HuH-7 (cell line): ENCODE data around the gene PDE8B.

Experiments
- DNase-seq: peaks from one replicate; pipeline ENCODE4 v3.0.0; 2011; ENCODE audit warnings: low spot score

The PDE8B gene

DNA sequence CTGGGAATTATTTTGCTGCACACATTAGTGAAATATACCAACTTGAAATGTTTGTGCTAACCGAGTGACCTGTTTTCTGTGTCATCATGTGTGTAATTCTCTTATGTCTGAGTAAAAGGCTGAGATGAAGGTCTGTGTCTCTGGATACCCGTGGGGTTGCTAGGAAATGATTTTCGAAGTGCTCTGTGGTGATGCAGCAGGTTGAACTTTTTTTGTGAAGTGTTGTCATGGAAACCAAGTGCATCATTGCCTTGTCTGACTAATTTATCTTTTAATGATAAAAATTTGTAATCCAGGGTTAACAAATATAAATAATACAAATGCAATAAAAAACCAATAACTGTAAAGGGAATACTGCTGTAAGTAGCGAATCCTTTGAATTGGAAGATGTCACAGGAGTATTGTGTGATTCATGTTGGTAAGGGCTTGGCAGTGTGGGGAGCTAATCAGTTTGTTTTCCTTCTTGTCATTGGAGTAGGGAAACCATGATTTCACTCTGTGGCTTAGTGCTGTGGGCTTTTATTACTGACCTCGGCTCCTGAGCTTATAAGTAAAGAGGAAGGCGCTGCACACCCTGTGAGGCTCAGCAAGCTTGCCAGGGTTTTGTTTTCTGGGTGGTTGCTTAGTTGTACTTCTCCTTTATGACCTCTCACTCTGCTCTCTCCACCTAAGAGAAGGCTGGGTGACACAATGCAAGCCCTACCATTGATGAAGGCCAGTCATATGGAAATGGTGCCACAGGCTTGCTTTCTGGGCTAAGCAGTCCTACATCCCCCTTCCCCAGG is 22.3 kb downstream of the PDE8B start:
- no peak for DNase-seq

DNA sequence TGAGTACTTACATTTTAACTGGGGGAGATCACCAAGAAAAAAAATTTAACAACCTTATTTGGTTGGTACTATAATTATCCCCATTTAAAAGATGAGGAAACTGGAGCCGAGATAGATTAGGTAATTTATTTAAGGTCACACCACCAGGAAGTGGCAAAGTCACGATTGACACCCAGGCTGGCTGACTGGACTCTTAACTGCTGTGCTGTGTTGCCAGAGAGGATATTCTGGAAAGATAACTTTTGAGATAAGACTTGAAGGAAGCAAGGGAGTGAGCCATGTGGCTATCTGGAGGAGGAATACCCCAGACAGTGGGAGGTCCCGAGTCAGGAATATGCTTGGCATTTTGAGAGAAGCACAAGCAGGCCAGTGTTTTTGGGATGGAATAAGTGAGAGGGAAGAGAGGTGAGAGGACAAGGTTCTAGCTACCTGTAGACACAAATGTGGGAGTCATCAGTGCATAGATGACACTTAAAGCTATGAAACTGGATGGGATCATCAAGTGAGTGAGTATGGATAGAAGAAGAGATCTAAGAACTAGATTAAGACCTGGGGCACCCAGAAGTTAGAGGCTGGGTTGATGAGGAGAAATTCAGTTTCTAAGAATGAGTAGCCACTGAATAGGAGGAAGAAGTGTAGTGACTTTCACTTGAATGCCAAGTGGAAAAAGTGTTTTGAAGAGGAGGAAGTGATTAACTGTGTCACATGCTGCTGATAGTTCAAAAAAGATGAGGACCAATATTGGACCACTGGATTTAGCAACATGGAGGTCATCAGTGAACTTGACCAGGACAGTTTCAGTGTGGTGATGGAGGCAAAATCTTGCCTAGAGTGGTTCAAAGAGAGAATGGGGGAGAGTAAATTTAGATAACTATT is 25.6 kb downstream of the PDE8B start:
- no peak for DNase-seq

DNA sequence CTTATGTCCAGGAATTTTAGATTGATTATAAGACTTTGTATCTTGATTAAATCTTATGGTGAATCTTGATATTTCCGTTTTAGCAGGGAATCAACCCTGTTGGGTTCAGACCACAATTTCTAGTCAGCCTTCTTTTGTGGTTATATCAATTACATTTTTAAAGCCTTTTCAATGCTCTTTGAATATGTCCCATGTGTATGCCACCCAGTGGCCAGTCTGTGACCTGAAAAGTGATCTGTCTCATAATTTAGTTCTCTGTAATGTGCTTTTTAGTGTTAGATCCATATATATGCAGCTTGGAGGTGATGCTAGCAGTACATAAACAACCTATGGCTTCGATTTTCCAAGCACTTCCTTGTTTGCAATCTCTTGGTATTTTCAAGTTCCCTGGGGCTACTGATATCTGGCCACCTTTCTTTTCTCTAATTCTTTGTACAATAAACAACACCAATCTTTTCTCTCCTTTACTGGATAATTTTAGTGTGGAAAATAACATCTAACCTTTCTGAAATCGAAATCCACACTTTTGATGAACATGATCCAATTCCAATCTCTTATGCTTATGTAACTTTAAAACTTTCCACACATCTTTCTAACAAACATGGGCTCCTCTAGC is 28.8 kb downstream of the PDE8B start:
- peak; percentile 12 for DNase-seq

DNA sequence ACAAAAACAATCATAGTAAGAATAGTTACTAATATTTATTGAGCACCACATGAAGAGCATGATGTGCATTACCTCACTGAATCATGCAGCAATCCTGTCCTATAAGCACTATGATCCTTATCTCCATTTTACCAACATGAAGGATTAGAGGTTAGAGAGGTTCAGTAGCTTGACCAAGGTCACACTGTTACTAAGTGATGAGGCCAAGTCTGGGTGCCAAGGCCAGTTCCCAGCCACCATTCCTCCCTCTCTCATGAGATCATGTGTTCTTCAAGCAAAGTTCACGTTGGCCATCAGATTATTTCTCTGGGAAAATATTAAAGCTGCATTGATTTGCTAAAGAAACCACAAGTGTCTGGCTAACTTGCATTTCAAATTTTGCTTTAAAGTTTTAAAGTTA is 31.0 kb downstream of the PDE8B start:
- no peak for DNase-seq

- DNase-seq, result no peak
These were observed 39.0 kb downstream of the PDE8B start for GRCh38 chr5:77249475-77249874.

GRCh38 chr5:77250021-77250420 is 39.5 kb downstream of the PDE8B start:
- DNase-seq, result no peak

DNA sequence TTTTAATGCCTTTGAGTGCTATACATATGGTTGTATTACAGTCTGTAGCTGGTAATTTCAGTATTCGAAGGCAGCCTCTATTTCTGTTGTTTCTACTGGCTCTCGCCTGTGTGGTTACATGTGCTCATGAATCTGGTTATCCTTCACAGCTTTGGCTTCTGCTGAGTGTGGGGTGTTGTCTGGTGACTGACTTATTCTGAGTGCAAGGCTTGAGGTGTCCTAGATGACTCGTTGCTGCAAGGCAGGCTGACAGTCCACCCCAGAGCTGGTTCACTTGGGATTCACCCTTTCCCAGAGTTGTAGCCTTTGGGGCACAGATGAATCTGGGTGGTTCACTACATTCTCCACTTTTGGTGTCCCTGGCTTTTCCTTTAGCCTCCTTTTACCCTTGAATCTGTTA is 41.4 kb downstream of the PDE8B start:
- no peak for DNase-seq

GRCh38 chr5:77255617-77256016 is 45.1 kb downstream of the PDE8B start:
- no peak for DNase-seq

GRCh38 chr5:77256406-77256805 is 45.9 kb downstream of the PDE8B start:
- no peak for DNase-seq

DNA sequence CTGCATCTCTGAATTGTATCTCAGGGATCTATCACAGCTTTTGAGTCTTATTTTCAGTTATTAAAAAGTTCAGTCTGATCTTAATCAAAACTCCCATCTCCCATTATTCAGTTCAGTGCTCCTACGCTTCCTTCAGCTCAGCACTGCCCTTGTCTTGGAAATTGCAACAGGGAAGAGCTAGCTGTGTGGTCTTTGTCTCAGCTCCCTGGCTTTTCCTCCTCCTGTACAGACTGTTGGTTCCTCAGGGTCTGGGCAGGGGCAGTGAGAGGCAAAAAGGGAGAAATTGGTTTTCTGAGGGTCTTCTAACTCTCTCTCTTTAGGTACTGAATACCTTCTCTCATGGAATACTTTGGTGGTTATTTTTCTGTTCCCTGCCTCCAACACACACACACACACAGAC is 48.2 kb downstream of the PDE8B start:
- DNase-seq, result no peak

- DNase-seq, result no peak
These were observed 49.0 kb downstream of the PDE8B start for GRCh38 chr5:77259476-77259875.

DNA sequence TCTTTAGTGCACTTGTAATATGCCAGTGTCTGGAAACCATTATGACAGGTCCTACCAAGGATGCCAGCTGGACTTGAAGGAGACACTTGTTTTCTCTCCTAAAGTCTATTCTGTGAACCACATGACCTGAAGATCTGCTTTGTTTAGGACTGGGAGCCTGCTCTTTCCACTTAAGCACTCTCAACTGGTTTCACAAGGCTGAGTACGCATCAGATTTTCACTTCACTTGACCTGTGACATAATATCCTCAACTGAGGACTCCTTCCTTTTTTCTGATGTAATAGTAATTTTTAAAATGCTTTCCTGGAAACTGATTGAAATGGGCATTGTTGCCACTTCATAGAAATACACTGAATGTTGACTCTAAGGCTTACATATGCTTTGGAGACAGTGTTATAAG is 52.2 kb downstream of the PDE8B start:
- DNase-seq, result no peak

DNA sequence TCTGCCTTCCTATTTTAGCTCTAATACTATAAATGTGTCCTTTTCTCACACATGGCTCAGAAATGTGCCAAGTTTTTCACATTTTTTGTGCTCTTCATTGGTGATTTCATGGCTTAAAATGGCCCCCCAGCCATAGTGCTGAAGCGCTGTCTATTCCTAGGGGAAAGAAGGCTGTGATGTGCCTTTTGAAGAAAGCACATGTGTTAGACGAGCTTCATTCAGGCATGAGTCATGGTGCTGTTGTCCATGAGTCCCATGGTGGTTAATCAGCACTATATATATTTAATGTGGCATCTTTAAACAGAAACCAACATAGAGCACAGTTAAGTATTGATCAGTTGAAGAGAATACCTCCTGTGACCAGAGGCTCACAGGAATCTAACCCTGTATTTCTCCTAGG is 55.8 kb downstream of the PDE8B start:
- no peak for DNase-seq

GRCh38 chr5:77267496-77267895 is 57.0 kb downstream of the PDE8B start:
- no peak for DNase-seq

GRCh38 chr5:77272206-77272605 is 61.7 kb downstream of the PDE8B start:
- DNase-seq, result no peak

- DNase-seq, result no peak
These were observed 67.3 kb downstream of the PDE8B start for GRCh38 chr5:77277759-77278158.

GRCh38 chr5:77280036-77280435 is 69.6 kb downstream of the PDE8B start:
- no peak for DNase-seq

GRCh38 chr5:77281969-77282336 is 71.5 kb downstream of the PDE8B start:
- DNase-seq, result no peak

DNA sequence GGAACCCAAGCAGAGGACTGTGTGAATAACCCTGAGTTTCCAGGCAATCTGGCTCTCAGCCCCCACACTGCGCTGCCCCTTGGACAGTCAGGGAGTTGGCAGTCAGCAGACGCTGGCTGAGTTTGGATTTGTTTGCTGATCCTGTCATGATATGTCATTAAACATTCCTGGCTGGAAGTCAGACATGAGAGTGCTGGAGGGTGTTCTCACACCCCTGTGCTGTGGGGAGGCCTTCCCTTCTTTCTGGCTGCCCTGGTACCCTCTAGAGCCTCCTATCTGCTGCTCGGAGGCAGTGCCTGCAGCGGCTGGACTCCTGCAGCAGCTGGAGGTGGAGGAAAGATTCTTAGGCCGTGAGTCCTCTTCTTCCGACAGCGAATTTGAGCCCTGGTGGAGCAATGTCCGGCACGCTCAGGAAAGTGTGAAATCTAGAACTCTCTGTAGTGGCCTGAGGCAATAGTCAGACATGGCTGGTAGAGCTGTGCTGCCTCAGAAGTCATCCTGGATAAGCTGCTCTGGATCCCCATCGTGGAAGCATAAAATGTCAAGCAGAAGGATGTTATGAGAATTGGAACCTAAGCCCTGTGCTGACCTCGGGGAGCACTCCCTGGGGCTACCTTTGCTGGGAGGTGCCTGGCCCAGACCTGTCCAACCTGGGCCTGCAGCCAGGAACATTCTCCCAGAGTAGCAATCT is 72.0 kb downstream of the PDE8B start:
- peak; percentile 12 for DNase-seq

DNA sequence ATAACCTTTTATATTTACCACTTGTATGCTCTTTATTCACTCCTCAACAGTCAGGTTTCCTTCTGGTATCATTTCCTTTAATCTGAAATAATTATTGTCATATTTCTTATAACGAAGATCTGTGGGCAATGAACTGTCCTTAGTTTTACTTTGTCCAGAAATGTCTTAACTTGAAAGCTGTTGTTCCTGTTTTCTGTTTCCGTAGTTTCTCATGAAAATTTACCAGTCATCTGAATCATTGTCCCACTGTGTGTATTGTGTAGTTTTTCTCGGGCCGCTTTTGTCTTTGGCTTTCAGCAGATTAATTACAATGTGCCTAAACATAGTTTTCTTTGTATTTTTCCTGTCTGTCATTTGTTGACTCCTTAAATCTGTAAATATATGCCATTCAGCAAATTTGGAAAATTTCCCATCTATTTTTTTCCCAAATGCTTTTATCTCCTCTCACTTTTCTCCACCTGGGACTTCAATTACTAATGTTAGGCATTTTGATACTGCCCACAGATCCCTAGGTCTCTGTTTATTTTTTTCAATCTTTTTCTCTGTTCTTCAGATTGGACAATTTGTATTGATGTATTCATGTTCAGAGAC is 74.9 kb downstream of the PDE8B start:
- no peak for DNase-seq

DNA sequence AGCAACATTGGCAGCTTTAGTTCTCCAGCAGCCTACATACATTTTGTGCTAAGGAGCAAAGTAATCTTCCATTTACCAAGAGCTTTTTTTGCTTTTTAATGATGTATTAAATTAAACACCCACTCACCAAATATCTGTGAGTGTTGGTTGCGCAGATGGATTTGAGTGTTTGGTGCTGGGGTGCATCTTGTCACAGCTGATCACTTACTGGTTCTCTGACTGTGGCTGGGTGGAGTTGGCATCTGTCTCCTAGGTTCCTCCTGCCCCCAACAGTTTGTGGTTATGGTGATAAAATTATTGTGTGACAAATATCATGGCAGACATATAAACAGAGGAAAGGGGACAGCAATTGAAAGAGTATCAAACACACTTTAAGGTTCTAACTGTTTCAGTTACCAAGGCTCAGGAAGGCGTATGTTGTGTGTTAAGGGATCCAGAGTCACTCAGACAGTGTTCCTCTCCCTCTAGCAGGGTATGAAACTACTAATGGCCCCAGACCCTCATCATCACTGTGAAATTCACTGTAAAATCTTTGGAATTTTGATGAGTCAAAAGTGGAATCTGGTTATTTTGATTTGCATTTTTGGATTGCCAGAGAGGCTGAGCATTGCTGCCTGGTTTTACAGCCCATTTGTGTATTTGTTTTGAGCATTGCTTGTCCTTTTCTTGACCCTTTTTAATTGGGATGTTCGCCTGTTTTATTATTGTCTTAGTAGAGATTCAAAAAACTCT is 81.7 kb downstream of the PDE8B start:
- no peak for DNase-seq
